ENCODE data around the gene KCNJ12. TPM values are rescaled to one million over a fixed set of nuclear protein-coding genes. Genes with fewer than 3 reads are reported as not detected.
"Not testable (repeated sequence)": the region's sequence is repeated elsewhere in the genome, so short reads cannot be mapped to it uniquely, and the experiment has no call there.

The KCNJ12 gene
- total RNA-seq, 1 experiment from 2014 or later: 2.3 TPM

DNA sequence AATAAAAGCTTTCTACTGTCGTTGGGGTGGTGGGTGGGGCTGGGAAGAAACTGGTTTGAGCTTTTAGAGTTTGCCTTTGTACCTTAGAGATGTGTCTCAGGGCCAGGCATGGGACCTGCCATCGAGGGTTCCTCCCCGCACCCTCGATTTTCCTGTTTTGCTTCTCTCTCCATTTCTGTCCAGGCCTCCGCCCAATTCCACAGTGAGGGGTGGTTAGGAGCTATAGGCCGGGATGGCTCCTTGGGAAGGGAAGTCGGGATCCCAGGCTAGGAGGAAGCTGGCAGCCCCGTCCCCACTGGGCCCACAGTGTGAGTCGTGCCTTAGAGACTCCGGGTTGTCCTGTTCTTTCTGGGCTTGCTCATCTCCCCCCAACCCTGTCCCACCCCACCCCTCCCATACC, 41.2 kb downstream of the KCNJ12 start:
- DNase-seq (ENCODE audit: low spot score); H3K27me3 Mint-ChIP-seq (ENCODE audit: low read depth); H3K4me1 Mint-ChIP-seq; ATAC-seq; H3K9me3 Mint-ChIP-seq; H3K27ac Mint-ChIP-seq; H3K36me3 Mint-ChIP-seq; POLR2A ChIA-PET; H3K4me3 Mint-ChIP-seq: not testable (repeated sequence)
- CTCF ChIA-PET: interaction anchor here (1.2 kb wide), 1 partner anchor 83 kb away, joined by 3 read pairs; no protein-coding TSS in a partner anchor

GRCh38 chr17:21417921-21418320, 41.8 kb downstream of the KCNJ12 start:
- ATAC-seq (no peak), DNase-seq (ENCODE audit: low spot score) (no peak)
- TF ChIP-seq JAZF1 (CRISPR knock-in tag; IDR thresholded peaks at IDR 0.05) (no peak), TCF7 (CRISPR knock-in tag; IDR thresholded peaks at IDR 0.05; ENCODE audit: low read depth) (no peak), JUN (CRISPR knock-in tag; IDR thresholded peaks at IDR 0.05) (no peak), ZNF138 (CRISPR knock-in tag; conservative IDR thresholded peaks at IDR 0.05) (no peak), FOXJ3 (CRISPR knock-in tag; IDR thresholded peaks at IDR 0.05; ENCODE audit: borderline replicate concordance) (no peak), STAT6 (CRISPR knock-in tag; conservative IDR thresholded peaks at IDR 0.05; ENCODE audit: low read depth) (no peak), NR2C2 (CRISPR knock-in tag; IDR thresholded peaks at IDR 0.05) (no peak), ZNF423 (CRISPR knock-in tag; IDR thresholded peaks at IDR 0.05) (no peak), FOXK1 (CRISPR knock-in tag; IDR thresholded peaks at IDR 0.05) (no peak), IRF2 (CRISPR knock-in tag; IDR thresholded peaks at IDR 0.05; ENCODE audit: borderline replicate concordance, low read depth) (no peak), FOXP1 (CRISPR knock-in tag; IDR thresholded peaks at IDR 0.05; ENCODE audit: borderline replicate concordance) (no peak), TEAD4 (CRISPR knock-in tag; IDR thresholded peaks at IDR 0.05) (no peak), OVOL2 (CRISPR knock-in tag; IDR thresholded peaks at IDR 0.05; ENCODE audit: borderline replicate concordance) (no peak)
- TF ChIP-seq, protein P1, sequence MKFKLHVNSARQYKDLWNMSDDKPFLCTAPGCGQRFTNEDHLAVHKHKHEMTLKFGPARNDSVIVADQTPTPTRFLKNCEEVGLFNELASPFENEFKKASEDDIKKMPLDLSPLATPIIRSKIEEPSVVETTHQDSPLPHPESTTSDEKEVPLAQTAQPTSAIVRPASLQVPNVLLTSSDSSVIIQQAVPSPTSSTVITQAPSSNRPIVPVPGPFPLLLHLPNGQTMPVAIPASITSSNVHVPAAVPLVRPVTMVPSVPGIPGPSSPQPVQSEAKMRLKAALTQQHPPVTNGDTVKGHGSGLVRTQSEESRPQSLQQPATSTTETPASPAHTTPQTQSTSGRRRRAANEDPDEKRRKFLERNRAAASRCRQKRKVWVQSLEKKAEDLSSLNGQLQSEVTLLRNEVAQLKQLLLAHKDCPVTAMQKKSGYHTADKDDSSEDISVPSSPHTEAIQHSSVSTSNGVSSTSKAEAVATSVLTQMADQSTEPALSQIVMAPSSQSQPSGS (CRISPR knock-in tag; IDR thresholded peaks at IDR 0.05; ENCODE audit: borderline replicate concordance, low read depth): no peak
- TF ChIP-seq, protein P2, sequence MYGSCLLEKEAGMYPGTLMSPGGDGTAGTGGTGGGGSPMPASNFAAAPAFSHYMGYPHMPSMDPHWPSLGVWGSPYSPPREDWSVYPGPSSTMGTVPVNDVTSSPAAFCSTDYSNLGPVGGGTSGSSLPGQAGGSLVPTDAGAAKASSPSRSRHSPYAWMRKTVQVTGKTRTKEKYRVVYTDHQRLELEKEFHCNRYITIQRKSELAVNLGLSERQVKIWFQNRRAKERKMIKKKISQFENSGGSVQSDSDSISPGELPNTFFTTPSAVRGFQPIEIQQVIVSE (CRISPR knock-in tag; IDR thresholded peaks at IDR 0.05; ENCODE audit: borderline replicate concordance): no peak
- H3K27ac Mint-ChIP-seq: no peak overlapping the region
- no peaks in the 10 kb centered on the region for H3K4me1 Mint-ChIP-seq
- no peaks in the 10 kb centered on the region for H3K9me3 Mint-ChIP-seq
- ChIA-PET POLR2A (no interaction called here), CTCF (interaction anchor here (0.7 to 1.2 kb wide), 2 partner anchors 40 to 82 kb away, joined by 3 read pairs; no protein-coding TSS in a partner anchor)
- H3K36me3 Mint-ChIP-seq: no peaks in the 10 kb centered on the region
- H3K4me3 Mint-ChIP-seq: no peak overlapping the region
- no peaks in the 10 kb centered on the region; the same call in 1 of the 2 replicates for H3K27me3 Mint-ChIP-seq (ENCODE audit: low read depth)

- no peaks in the 10 kb centered on the region; the same call in 1 of the 2 replicates for H3K27me3 Mint-ChIP-seq (ENCODE audit: low read depth)
- H3K27ac Mint-ChIP-seq: no peak overlapping the region
- POLR2A ChIA-PET: no interaction called here
- no peak overlapping the region for H3K4me3 Mint-ChIP-seq
- peak; percentile 5 for DNase-seq (ENCODE audit: low spot score)
- H3K9me3 Mint-ChIP-seq: no peaks in the 10 kb centered on the region
- CTCF ChIA-PET: interaction anchor here (0.7 to 1.2 kb wide), 2 partner anchors 39 to 82 kb away, joined by 3 read pairs; no protein-coding TSS in a partner anchor
- no peaks in the 10 kb centered on the region for H3K4me1 Mint-ChIP-seq
- no peaks in the 10 kb centered on the region for H3K36me3 Mint-ChIP-seq
- ATAC-seq: no peak
- TF ChIP-seq OVOL2 (CRISPR knock-in tag; IDR thresholded peaks at IDR 0.05; ENCODE audit: borderline replicate concordance) (no peak), ZSCAN18 (CRISPR knock-in tag; IDR thresholded peaks at IDR 0.05) (no peak), NR1H2 (CRISPR knock-in tag; IDR thresholded peaks at IDR 0.05) (no peak)
- TF ChIP-seq, protein P3, sequence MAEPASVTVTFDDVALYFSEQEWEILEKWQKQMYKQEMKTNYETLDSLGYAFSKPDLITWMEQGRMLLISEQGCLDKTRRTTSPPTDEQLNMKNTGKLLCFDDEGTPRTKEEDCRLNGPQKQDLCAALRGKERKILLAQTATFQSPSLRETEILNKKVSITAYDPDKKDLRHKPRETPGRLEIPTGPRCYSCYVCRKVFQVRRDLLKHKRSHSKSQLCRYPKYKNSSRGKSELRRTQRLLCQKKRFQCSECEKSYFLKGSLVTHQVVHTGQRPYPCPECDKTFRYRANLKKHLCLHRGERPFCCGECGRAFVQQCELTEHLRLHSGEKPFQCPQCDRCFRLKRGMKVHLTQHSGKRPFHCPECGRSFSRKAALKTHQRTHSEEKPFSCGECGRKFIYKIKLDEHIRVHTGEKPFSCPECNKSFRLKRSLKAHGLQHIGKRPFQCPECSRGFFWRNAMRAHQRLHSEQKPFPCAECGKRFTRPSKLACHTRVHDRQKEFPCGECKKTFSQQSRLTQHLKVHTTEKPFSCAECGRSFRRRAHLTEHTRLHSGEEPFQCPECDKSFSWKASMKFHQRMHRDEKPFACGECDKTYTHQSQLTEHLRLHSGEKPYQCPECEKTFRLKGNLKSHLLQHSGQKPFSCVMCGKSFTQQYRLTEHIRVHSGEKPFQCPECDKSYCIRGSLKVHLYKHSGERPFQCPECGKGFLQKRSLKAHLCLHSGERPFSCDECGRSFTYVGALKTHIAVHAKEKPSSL (CRISPR knock-in tag; conservative IDR thresholded peaks at IDR 0.05): no peak
- TF ChIP-seq, protein P4, sequence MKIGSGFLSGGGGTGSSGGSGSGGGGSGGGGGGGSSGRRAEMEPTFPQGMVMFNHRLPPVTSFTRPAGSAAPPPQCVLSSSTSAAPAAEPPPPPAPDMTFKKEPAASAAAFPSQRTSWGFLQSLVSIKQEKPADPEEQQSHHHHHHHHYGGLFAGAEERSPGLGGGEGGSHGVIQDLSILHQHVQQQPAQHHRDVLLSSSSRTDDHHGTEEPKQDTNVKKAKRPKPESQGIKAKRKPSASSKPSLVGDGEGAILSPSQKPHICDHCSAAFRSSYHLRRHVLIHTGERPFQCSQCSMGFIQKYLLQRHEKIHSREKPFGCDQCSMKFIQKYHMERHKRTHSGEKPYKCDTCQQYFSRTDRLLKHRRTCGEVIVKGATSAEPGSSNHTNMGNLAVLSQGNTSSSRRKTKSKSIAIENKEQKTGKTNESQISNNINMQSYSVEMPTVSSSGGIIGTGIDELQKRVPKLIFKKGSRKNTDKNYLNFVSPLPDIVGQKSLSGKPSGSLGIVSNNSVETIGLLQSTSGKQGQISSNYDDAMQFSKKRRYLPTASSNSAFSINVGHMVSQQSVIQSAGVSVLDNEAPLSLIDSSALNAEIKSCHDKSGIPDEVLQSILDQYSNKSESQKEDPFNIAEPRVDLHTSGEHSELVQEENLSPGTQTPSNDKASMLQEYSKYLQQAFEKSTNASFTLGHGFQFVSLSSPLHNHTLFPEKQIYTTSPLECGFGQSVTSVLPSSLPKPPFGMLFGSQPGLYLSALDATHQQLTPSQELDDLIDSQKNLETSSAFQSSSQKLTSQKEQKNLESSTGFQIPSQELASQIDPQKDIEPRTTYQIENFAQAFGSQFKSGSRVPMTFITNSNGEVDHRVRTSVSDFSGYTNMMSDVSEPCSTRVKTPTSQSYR (CRISPR knock-in tag; IDR thresholded peaks at IDR 0.05): no peak
These were observed 42.5 kb downstream of the KCNJ12 start for GRCh38 chr17:21418446-21419298.
